ENCODE measurements around the gene KLRG1.

GRCh38 chr12:8987163-8987562 lies 2.2 kb upstream of the KLRG1 start:
- TF ChIP-seq, protein P1, sequence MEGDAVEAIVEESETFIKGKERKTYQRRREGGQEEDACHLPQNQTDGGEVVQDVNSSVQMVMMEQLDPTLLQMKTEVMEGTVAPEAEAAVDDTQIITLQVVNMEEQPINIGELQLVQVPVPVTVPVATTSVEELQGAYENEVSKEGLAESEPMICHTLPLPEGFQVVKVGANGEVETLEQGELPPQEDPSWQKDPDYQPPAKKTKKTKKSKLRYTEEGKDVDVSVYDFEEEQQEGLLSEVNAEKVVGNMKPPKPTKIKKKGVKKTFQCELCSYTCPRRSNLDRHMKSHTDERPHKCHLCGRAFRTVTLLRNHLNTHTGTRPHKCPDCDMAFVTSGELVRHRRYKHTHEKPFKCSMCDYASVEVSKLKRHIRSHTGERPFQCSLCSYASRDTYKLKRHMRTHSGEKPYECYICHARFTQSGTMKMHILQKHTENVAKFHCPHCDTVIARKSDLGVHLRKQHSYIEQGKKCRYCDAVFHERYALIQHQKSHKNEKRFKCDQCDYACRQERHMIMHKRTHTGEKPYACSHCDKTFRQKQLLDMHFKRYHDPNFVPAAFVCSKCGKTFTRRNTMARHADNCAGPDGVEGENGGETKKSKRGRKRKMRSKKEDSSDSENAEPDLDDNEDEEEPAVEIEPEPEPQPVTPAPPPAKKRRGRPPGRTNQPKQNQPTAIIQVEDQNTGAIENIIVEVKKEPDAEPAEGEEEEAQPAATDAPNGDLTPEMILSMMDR (IDR thresholded peaks at IDR 0.05; ENCODE audit: borderline replicate concordance, extremely low read depth, low read length, poor library complexity, severe bottlenecking): no peak
- TF ChIP-seq EZH2 (IDR thresholded peaks at IDR 0.05; ENCODE audit: borderline replicate concordance, low read depth, low read length, severe bottlenecking): no peak

All from DND-41 (cell line).